Tibial nerve (tissue), 4 donors: Measurements from ENCODE around the gene CXCL14. TPM values are rescaled to one million over a fixed set of nuclear protein-coding genes. Genes with fewer than 3 reads are reported as not detected.

Experiments
- DNase-seq, 2 donors: peaks; one replicate each; pipeline ENCODE4 v3.0.0-alpha.2; 2019; ENCODE audit warnings: low spot score in 2 of 2
- H3K27ac ChIP-seq, 4 donors: fragments of 200-600 bp; sonication (generic) in 3 of 4; one replicate each; pipeline ENCODE4 v1.5.1; 2017 to 2019; ENCODE audit warnings: mild to moderate bottlenecking in 1 of 4
- H3K27me3 ChIP-seq, 2 donors: fragments of 200-600 bp; sonication (generic) in 1 of 2; one replicate each; pipeline versions ENCODE4 v1.5.1 to v1.6.0; 2017 to 2019
- H3K36me3 ChIP-seq, 3 donors: fragments of 200-600 bp; sonication (generic); one replicate each; pipeline ENCODE4 v1.5.1; 2018 to 2019
- H3K4me1 ChIP-seq, 4 donors: fragments of 200-600 bp; sonication (generic) in 3 of 4; one replicate each; pipeline ENCODE4 v1.5.1; 2017 to 2019
- H3K4me3 ChIP-seq, 4 donors: fragments of 200-600 bp; sonication (generic) in 3 of 4; one replicate each; pipeline ENCODE4 v1.5.1; 2017 to 2019; ENCODE audit warnings: mild to moderate bottlenecking in 1 of 4, moderate library complexity in 1 of 4
- H3K9me3 ChIP-seq, 4 donors: fragments of 200-600 bp; sonication (generic) in 3 of 4; one replicate each; pipeline ENCODE4 v1.5.1; 2017 to 2019
- EP300 ChIP-seq, 2 donors: sonication (generic); formaldehyde crosslinking; IDR thresholded peaks; one replicate each; pipeline ENCODE4 v1.6.1; 2017; ENCODE audit warnings: antibody characterized with exemption in 2 of 2, mild to moderate bottlenecking in 1 of 2
- POLR2A ChIP-seq, 2 donors: fragments of 450-650 bp; IDR thresholded peaks; one replicate each; pipeline ENCODE4 v1.6.1; 2017; ENCODE audit warnings: antibody characterized with exemption in 2 of 2, mild to moderate bottlenecking in 2 of 2, moderate library complexity in 2 of 2
- WGBS, 2 donors: methylation state at CpG; one replicate each; pipeline ENCODE4 v1.1.5; 2018; 5-methylcytosine and 5-hydroxymethylcytosine counted together
- total RNA-seq, 4 donors: library from RNA; depleted of rRNA; stranded (reverse); fragments of >200 nt; gene quantifications; one replicate each; pipeline ENCODE4 v1.1.0, GENCODE V29; 2016
- TF ChIP-seq, protein P1 (sequence below), 5 experiments: fragments of 200-600 bp in 3 of 5; fragments of 450-650 bp in 2 of 5; sonication (generic) in 3 of 5; IDR thresholded peaks; one replicate each; pipeline ENCODE4 v1.5.1; 2016 to 2019; ENCODE audit warnings: antibody characterized with exemption in 5 of 5, mild to moderate bottlenecking in 3 of 5, moderate library complexity in 2 of 5

The CXCL14 gene
- total RNA-seq, 4 donors from 2014 or later, result 76.5 to 171 (median 111) TPM

DNA sequence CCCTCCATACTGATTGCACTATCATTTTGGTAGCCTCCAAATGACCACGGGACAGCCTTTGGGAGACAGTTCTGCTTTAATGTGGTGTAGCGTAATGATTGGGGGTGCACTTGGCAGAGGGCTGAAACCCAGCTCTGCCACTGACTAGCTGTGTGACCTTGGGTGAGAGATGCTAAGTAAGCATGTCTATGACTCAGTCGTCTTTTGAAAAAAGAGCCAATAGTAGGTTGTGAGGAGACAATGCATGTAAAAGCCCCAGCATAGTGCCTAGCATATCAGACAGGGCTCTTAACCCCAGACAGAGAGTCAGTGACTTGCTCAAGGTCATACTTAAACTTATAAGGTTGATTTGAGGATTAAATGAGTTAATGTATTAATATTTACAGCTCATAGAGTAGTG, 18.0 kb upstream of the CXCL14 start:
- no peak overlapping the region for H3K4me3 ChIP-seq
- TF ChIP-seq POLR2A (IDR thresholded peaks at IDR 0.05) (no peak), EP300 (IDR thresholded peaks at IDR 0.05) (no peak)
- TF ChIP-seq, protein P1, sequence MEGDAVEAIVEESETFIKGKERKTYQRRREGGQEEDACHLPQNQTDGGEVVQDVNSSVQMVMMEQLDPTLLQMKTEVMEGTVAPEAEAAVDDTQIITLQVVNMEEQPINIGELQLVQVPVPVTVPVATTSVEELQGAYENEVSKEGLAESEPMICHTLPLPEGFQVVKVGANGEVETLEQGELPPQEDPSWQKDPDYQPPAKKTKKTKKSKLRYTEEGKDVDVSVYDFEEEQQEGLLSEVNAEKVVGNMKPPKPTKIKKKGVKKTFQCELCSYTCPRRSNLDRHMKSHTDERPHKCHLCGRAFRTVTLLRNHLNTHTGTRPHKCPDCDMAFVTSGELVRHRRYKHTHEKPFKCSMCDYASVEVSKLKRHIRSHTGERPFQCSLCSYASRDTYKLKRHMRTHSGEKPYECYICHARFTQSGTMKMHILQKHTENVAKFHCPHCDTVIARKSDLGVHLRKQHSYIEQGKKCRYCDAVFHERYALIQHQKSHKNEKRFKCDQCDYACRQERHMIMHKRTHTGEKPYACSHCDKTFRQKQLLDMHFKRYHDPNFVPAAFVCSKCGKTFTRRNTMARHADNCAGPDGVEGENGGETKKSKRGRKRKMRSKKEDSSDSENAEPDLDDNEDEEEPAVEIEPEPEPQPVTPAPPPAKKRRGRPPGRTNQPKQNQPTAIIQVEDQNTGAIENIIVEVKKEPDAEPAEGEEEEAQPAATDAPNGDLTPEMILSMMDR (IDR thresholded peaks at IDR 0.05), result no peak
- H3K36me3 ChIP-seq, result no peaks in the 10 kb centered on the region
- no peak for DNase-seq
- WGBS, 2 donors, result 78 to 83% methylated on average over 3 of the region's 3 CpGs
- no peaks in the 10 kb centered on the region for H3K4me1 ChIP-seq
- no peaks in the 10 kb centered on the region for H3K9me3 ChIP-seq
- no peaks in the 10 kb centered on the region for H3K27me3 ChIP-seq
- H3K27ac ChIP-seq, result no peak overlapping the region

DNA sequence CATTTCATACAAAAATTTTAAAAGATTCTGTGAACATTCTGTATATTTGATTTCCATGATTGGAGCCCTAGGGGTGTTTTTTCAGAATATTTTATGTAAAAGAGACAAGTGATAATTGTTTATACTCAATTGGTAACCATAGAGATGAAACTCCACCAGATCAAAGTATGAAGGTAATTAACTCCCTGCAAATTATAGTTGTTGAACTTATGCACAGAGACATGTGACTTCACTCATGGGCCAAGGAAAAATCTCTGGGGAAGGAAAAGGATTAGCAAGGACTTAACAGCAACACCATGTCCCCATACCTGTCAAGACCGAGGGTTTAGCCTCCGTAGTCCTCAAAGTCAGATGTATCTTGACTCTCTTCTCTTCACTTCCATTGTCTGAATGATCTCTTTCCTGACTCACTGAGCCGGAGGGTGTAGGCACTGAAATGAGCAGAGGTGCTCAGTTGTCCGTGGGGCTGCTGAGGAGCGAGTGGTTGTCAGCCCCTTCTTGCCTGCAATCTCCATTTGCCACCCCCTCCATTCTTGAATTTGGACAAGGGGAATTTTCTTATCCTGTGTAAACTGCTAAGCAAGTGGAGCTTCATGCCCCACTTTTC, 17.5 kb upstream of the CXCL14 start:
- H3K27ac ChIP-seq, result no peak overlapping the region
- no peaks in the 10 kb centered on the region for H3K9me3 ChIP-seq
- WGBS, 2 donors, result 83 to 92% methylated on average over 5 of the region's 5 CpGs
- no peaks in the 10 kb centered on the region for H3K4me1 ChIP-seq
- TF ChIP-seq EP300 (IDR thresholded peaks at IDR 0.05), result no peak
- TF ChIP-seq, protein P1 (IDR thresholded peaks at IDR 0.05), result no peak
- TF ChIP-seq POLR2A (IDR thresholded peaks at IDR 0.05), result no peak
- H3K4me3 ChIP-seq, result no peak overlapping the region
- no peaks in the 10 kb centered on the region for H3K27me3 ChIP-seq
- no peak for DNase-seq
- no peaks in the 10 kb centered on the region for H3K36me3 ChIP-seq

DNA sequence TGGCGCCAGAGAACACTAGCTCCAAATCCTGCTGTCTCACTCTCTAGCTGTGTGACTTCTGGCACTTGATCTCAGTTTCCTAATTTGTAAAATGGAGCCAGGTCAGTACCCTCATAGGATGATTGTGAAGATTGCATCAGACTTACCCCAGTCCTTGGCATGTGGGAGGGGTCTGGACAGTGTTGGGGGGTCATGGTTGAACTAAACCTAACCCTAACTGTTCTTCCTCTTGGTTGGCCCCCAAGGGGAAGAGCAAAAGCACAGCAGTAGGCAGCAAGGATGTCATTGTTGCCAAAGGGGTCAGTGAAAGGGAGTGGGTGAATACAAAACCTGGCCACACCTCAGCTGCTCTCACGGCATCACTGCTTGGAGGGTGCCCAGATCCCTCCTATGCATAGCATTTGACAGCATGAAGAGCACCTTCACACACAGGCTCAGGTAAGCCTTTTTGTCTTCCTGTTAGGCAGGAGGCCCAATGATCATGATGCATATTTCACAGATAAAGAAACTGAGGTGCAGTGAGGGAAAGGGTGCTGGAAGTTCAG, 15.7 kb upstream of the CXCL14 start:
- DNase-seq, result no peak
- 89 to 91% methylated on average over 2 of the region's 2 CpGs for WGBS, 2 donors
- no peak overlapping the region for H3K27ac ChIP-seq
- H3K4me3 ChIP-seq, result no peak overlapping the region
- H3K4me1 ChIP-seq, result no peaks in the 10 kb centered on the region
- TF ChIP-seq EP300 (IDR thresholded peaks at IDR 0.05) (no peak), POLR2A (IDR thresholded peaks at IDR 0.05) (no peak)
- TF ChIP-seq, protein P1 (IDR thresholded peaks at IDR 0.05), result no peak
- H3K27me3 ChIP-seq, result no peaks in the 10 kb centered on the region
- H3K9me3 ChIP-seq, result no peaks in the 10 kb centered on the region
- H3K36me3 ChIP-seq, result no peaks in the 10 kb centered on the region

DNA sequence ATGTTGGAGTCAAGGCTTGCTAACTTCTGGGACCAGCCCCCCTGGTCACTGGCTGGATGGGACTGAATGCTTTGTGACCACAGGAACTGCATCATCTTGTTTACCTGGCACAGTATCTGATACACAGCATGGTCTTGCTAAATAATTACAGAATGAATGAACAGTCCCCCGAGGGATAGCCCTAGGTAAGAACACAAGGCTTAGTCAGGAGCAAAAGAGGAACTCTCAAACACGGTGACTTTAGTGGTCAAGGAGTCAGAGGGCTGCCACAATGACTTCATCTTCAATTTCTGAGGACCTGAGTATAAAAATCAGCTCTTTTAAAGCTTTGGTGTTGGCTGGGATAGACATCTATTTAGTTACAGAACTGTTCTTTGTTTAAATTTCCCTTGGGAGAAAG, 15.1 kb upstream of the CXCL14 start:
- TF ChIP-seq, protein P1 (IDR thresholded peaks at IDR 0.05), result no peak
- TF ChIP-seq EP300 (IDR thresholded peaks at IDR 0.05) (no peak), POLR2A (IDR thresholded peaks at IDR 0.05) (no peak)
- H3K27me3 ChIP-seq, result no peaks in the 10 kb centered on the region
- no peaks in the 10 kb centered on the region for H3K9me3 ChIP-seq
- no peaks in the 10 kb centered on the region for H3K36me3 ChIP-seq
- no peaks in the 10 kb centered on the region for H3K4me1 ChIP-seq
- DNase-seq, result no peak
- H3K27ac ChIP-seq, result no peak overlapping the region
- H3K4me3 ChIP-seq, result no peak overlapping the region
- WGBS, 2 donors, result 33 to 49% methylated on average over 2 of the region's 2 CpGs

DNA sequence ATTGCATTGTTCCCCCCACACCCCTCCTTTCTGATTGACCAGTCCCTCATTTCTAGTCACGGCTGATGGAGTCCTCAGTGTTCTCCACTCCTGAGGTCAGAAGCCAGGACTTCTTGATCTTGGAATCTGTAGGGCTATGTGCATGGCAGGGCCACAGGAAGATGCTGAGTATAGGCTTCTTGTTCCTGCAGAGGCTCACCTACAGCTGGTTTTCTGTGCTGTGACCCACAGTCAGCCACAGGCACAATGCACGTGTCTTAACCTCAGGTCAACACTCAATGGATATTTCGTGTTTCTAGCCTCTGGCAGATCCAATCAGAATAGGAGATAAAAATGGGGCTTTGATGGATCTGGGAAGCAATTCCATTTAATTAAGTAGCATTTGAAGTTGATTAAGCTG, 14.3 kb upstream of the CXCL14 start:
- no peak for DNase-seq
- Histone ChIP-seq H3K4me3 (no peak overlapping the region), H3K27ac (no peak overlapping the region), H3K36me3 (no peaks in the 10 kb centered on the region), H3K27me3 (no peaks in the 10 kb centered on the region), H3K4me1 (no peaks in the 10 kb centered on the region), H3K9me3 (no peaks in the 10 kb centered on the region)
- WGBS, 2 donors, result 73 to 76% methylated on average over 3 of the region's 3 CpGs
- TF ChIP-seq EP300 (IDR thresholded peaks at IDR 0.05) (no peak), POLR2A (IDR thresholded peaks at IDR 0.05) (no peak)
- TF ChIP-seq, protein P1 (IDR thresholded peaks at IDR 0.05), result no peak
